ENCODE measurements around the gene CCNY.
"Not testable (repeated sequence)": the region's sequence is repeated elsewhere in the genome, so short reads cannot be mapped to it uniquely, and the experiment has no call there.

Gene CCNY

DNA sequence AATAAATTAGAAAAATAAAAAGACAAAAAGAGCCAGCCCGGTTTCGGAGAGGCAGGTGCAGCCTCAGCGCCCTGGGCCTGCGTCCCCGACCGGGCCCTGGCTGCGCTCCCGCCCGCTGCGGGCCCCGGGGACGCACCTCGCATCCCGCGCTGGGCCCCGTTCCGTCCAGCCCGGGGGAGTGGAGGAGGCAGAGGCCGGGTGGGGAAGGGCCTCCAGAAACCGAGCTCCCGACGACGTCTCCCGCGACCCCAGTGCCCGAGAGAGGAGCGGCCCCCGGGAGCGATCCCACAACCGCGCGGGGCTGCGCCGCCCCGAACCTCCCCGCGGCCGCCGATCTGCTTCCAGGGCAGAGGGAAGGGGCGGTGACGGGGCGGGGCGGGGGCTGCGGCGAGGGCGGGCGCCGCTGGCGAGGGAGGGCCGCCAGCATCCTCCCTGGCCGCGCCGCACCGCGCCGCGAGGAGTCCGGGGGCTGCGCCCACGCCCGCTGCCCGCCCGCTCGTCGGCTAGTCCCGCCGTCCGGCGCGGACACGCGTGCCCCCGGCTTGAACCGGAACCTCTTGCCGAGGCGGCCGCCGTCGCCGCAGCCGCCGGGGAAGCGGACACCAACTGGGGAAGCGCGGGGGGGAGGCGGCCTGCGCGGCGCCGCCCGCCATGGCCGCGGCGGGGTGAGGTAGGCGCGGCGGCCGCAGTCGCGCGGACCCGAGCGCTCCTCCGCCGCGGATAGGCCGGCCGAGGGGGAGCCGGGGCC, at the start of gene CCNY:
Gene CCNY (plus strand): TSS at position 426 of the 748 bp plus-strand sequence. CDS start 545 bp downstream, outside the sequence.
- DNase-seq, result no peak

- DNase-seq, result no peak
Measured at GRCh38 chr10:35289198-35289597, 47.1 kb upstream of the CCNY start.

GRCh38 chr10:35294506-35294905, 41.8 kb upstream of the CCNY start:
- DNase-seq, result no peak

GRCh38 chr10:35299016-35299415, 37.3 kb upstream of the CCNY start:
- DNase-seq, result no peak

GRCh38 chr10:35300063-35300699, 36.1 kb upstream of the CCNY start:
- no peak for DNase-seq

- DNase-seq, result no peak
Measured at GRCh38 chr10:35304649-35305048, 31.7 kb upstream of the CCNY start.

DNA sequence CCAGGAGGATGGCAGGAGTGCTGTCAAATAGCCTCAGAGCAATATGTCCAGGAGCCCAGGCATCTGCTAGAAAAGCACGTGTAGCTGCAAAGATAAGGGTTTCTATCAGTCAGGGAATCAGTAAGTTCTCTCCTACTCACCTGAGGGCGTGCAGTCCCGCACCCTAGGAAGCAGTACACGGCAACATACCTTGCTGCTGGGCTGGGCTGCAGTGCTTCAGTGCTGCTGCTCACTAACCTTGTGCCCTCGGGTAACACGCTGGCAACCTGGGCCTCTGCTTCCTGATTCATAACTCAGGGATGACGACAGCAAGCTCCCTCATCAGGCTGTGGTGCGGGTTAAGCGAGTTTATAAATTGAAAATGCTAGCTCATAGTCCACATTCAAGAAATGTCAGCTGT, 29.5 kb upstream of the CCNY start:
- no peak for DNase-seq

DNA sequence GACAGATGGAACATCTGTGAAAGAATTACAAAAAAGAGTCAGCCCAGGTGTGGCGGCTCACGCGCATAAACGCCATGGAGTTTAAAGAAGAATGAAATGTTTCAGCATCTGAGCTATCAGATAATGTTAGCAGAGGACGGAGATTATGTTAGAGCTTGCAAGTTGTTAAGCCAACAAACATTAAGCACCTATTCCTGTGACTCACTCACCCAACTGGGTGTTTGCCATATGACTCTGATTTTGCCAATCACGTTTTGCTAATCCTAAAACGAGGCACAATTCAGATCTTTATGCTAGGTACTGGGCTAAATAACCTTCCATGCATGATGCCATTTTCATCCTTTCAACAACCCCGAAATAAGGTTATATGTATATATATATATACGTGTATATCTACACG, 29.0 kb upstream of the CCNY start:
- DNase-seq, result no peak

- no peak for DNase-seq
Measured at GRCh38 chr10:35308809-35309208, 27.5 kb upstream of the CCNY start.

- DNase-seq, result not testable (repeated sequence)
Measured at GRCh38 chr10:35314142-35314541, 22.2 kb upstream of the CCNY start.

DNA sequence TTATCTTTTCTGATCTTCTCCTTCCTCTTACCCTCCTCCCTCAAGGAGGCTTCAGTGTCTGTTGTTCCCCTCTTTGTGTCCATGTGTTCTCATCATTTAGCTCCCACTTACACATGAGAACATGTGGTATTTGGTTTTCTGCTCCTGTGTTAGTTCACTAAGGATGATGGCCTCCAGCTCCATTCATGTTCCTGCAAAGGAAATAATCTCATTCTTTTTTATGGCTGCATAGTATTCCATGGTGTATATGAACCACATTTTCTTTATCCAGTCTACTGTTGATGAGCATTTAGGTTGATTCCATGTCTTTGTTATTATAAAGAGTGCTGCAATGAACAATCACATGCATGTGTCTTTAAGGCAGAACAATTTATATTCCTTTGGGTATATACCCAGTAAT, 21.1 kb upstream of the CCNY start:
- not testable (repeated sequence) for DNase-seq

GRCh38 chr10:35316218-35316967, 19.9 kb upstream of the CCNY start:
- DNase-seq, result no peak

DNA sequence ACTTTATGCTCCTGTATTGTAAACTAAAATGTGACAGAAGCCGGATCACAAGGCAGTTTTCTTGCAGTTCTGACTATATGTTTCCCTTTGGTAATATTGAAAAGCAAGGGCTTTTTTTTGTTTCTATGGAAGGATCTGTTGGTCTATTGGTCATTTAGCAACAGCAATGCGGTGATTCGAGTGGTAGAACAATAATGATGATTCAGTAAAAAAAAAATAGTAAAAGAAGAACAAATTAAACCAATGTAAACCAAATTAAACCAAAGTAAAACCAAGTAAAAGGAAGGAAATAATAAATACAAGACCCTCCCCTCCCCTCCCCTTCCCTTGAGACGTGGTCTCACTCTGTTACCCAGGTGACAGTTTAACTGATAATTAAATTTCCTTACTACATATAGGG, 17.8 kb upstream of the CCNY start:
- DNase-seq, result no peak

DNA sequence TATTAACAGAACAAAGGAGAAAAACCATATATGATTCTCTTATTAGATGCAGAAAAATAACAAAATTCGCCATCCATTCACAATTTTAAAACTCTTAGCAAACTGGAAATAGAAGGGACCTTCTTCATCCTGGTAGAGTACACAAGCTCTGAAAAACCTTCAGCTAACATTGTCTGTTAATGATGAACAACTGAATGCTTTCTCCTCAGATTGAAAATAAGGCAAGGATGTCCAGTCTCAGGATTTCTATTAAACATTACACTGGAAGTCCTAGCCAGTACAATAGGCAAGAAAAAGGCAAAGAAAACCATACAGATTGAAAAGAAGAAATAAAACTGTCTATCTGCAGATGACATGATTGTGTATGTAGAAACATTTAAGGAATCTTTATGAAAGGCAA, 16.0 kb upstream of the CCNY start:
- no peak for DNase-seq

DNA sequence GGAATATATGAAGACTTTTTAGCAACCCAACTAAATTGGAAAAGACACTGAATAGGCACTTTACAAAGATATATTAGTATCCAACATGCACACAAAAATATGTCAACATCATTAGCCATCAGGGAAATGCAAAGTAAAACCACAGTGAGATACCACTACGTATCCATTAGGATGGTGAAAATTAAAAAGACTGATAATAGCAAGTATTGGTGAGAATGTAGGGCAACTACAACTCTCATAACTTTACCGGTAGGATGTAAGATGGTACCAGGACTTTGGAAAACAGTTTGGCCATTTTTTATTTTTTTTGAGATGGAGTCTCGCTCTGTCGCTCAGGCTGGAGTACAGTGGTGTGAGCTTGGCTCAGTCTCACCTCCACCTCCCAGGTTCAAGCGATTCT, 13.7 kb upstream of the CCNY start:
- DNase-seq, result no peak

DNA sequence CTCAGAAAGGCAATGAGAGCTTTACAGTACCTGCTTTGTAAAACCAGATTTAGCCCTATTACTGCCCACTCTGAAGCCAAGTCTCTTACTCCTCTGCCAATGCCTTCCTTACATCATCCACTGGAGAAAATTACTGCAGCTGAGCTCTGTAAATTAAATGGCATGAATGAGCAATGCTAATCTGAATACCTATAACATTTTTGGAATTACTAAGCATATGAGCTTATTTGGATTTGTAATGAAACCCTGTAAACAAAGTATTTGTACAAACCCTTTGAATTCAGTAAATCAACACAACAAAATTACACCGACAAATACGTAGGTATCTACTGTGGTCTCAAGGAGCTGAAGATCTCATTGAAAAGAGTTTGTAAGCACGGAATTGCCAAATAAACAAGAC, 12.1 kb upstream of the CCNY start:
- no peak for DNase-seq

DNA sequence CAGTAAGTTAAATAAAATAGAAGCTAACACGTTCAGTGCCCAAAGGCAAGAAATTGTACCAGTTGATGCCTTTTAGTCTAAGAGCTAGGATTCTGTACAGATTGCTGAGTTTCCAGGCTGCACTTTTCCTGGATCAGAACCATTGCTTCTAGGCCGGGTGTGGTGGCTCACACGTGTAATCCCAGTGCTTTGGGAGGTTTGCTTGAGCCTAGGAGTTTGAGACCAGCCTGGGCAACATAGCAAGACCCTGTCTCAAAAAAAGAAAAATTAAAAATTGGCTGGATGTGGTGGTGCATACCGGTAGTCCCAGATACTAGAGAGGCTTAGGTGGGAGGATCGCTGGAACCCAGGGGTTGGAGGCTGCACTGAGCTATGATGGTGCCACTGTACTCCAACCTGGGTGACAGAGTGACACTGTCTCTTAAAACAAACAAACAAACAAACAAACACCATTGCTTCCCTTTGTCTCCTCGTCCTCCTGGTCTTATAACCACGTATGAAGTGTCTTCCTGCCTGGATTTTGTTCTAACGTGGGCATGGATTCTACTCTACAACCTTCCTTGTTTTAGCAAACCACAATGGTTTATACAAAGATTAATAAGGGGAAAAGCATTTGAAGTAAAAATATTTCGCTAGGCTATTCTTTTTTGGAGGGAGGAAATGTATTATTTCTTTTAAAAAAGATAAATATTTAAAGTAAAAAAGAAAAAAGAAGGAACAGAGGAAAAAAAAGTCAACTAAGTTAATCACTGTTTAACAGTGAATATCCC, 9.7 kb upstream of the CCNY start:
- DNase-seq, result no peak

- DNase-seq, result no peak
Measured at GRCh38 chr10:35327790-35328403, 8.4 kb upstream of the CCNY start.

DNA sequence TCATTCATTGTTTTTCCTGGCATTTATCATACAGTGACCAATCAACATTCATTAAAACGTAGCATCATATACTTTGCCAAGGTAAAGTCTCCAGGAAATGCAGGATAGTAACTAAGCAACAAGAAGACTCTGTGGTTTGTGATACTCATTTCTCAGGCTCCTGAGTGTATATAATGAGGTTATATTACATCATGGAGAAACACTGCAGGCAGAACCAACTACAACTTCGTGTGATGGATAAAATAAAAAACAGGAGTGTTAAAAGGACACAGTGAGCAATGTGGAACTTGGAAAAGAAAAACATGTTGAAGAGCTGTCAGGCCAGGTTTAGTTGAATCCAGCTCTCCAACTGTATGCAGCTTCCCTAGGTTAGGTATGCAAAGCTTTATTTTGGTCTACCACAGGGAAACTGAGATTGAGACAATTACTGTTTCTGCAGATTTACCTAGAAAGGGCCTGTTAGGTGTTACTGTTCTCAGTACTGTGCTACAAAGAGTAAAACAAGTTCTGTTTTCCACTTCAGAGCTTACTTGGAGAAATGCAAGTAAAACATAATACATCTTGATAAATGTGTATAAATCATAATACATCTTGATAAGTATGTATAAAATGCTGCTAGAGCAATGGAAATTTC, 7.8 kb upstream of the CCNY start:
- no peak for DNase-seq

- no peak for DNase-seq
Measured at GRCh38 chr10:35329520-35329919, 6.8 kb upstream of the CCNY start.

DNA sequence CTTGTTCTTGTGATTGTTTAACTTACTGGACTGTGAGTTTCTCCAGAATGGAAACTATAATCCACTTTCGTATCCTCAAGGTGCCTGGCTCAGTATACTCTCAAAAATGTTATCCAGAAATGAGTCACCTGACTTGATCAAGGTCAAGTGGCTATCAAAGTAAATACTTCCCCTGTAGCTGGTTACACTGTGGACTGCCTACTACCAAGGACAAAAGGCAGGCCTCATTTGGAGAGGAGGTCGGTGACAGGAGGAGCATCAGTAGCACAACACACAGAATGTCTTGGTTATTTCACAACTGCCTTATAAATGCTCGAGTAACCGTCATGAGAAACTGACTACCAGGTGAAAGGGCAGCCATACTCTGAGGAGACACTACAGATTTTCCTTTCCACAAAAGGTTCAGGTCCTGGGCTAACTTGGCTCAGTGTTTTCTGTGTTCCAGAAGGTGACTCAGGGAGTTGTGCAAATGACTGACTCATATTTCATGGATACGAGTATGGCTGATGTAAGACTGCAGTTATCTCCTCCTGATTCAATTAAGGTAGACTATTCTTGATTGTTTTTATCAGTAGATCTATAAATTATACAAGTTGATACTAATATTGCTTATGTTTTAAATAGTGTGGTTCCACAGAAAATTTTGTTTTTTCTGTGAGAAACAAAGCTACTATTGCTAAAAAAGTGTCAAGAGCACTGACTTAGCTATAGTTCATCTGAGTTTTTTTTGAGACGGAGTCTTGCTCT, 4.2 kb upstream of the CCNY start:
- no peak for DNase-seq

DNA sequence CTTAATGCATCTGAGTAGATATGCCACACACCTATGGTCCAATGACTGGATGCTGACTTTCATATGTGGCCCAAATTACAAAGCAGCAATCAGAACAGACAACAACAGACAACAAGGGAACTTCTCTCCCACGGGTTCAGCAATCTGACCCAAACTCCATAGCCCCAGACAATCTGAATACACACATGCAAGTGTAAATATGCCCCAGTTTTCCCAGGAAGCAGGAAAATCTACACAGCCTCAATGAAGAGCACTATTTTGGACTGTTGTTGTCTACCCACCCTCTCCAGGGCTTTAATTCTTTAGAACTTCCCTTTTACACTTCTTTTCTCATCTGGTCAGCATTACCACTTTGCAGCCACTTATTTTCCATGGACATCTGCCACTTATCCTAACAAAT, 2.0 kb upstream of the CCNY start:
- no peak for DNase-seq

Measured in NCI-H187 treated with DMSO at 0.1 percent for 48 hours (cell line).